GM12892 (cell line): ENCODE results near the gene PC.

Experiments
- POLR2A ChIP-seq: IDR thresholded peaks from 2 replicates; pipeline ENCODE4 v1.6.1; 2011; ENCODE audit warnings: low read depth, low read length, control low read depth
- POLR2AphosphoS5 ChIP-seq: IDR thresholded peaks from 2 replicates; pipeline ENCODE4 v1.6.1; 2011; ENCODE audit warnings: low read depth, low read length, control low read depth

DNA sequence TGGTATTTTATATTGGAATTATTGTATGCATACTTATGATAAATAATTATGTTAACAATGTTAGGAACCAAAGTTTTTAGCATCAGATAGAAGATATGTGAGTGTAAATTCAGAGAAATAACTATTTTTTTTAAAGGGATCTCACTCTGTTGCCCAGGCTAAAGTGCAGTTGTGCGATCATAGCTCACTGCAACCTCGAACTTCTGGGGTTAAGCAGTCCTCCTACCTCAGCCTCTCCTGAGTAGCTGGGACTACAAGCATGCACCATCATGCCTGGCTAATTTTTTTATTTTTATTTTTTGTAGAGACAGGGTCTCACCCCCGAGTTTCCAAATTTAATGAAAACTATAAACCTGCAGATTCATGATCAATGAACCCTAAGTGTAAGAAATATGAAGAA lies 148.6 kb downstream of the PC start:
- TF ChIP-seq POLR2AphosphoS5 (no peak), POLR2A (no peak)
